Body of pancreas (tissue), 4 donors: Measurements from ENCODE around the gene CEP170.

ENCODE experiments used
- CTCF ChIP-seq, 7 experiments: fragments of 450-650 bp in 4 of 7; fragments of 200-600 bp in 3 of 7; sonication (generic) in 3 of 7; IDR thresholded peaks; one replicate each; pipeline ENCODE4 v1.5.1; 2016 to 2019; ENCODE audit warnings: antibody characterized with exemption in 7 of 7
- POLR2A ChIP-seq, 3 donors: fragments of 450-650 bp; IDR thresholded peaks; one replicate each; pipeline ENCODE4 v1.6.1; 2016; ENCODE audit warnings: antibody characterized with exemption in 3 of 3, mild to moderate bottlenecking in 2 of 3

DNA sequence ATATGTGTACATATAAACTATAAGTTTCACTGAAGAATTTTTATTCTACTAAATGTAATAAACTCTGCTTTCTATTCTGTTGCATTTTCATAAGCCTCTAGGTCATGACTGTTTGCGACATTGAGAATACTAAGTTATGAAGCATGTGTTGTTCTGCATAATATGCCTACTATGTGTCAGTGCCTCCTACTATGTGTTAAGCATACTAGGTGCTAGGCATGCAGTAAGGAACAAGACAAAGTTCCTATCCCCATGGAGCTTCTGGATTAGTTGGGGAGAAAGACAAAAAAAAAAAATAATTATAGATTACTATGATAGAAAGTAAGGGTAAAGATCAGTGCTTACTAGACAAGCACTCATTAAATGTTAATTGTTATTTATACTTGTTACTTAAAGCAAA, 2.1 kb upstream of the CEP170 start:
- TF ChIP-seq CTCF (IDR thresholded peaks at IDR 0.05) = no peak
- TF ChIP-seq POLR2A (IDR thresholded peaks at IDR 0.05) = no peak
